Inflammatory macrophage (primary cell): ENCODE data around the gene ZNF407.

ENCODE experiments used
- DNase-seq, 2 donors: peaks; one replicate each; pipeline ENCODE4 v3.0.0-alpha.2; 2020 to 2022

ZNF407 gene

GRCh38 chr18:75108579-75109318 lies 511.1 kb downstream of the ZNF407 start:
- DNase-seq, result no peak

GRCh38 chr18:75109319-75109691 lies 511.6 kb downstream of the ZNF407 start:
- DNase-seq, result no peak

- DNase-seq, result no peak
Measured at GRCh38 chr18:75109819-75110218, 512.1 kb downstream of the ZNF407 start.

- DNase-seq, result no peak
Measured at GRCh38 chr18:75110311-75110710, 512.6 kb downstream of the ZNF407 start.

GRCh38 chr18:75110846-75111415 lies 513.3 kb downstream of the ZNF407 start:
- DNase-seq, result no peak

- no peak for DNase-seq
Measured at GRCh38 chr18:75111760-75112159, 514.1 kb downstream of the ZNF407 start.

GRCh38 chr18:75112186-75113096 lies 514.8 kb downstream of the ZNF407 start:
- DNase-seq, result no peak

GRCh38 chr18:75113455-75113854 lies 515.8 kb downstream of the ZNF407 start:
- DNase-seq, result no peak

- DNase-seq, result peak in 1 of 2 donors; percentile 12
Measured at GRCh38 chr18:75114231-75114764, 516.6 kb downstream of the ZNF407 start.
